Vagina (tissue), 2 donors: ENCODE measurements around the gene WWP2. TPM values are rescaled to one million over a fixed set of nuclear protein-coding genes. Genes with fewer than 3 reads are reported as not detected.
"Not testable (repeated sequence)": the region's sequence is repeated elsewhere in the genome, so short reads cannot be mapped to it uniquely, and the experiment has no call there.

Source experiments
- DNase-seq, 2 donors: peaks; one replicate each; pipeline ENCODE4 v3.0.0-alpha.2; 2017; ENCODE audit errors: extremely low spot score in 2 of 2
- H3K27ac ChIP-seq: fragments of 200-600 bp; sonication (generic); one replicate; pipeline ENCODE4 v1.5.1; 2019
- H3K27me3 ChIP-seq: fragments of 200-600 bp; sonication (generic); one replicate; pipeline ENCODE4 v1.5.1; 2019
- H3K36me3 ChIP-seq, 2 donors: fragments of 200-600 bp; sonication (generic); one replicate each; pipeline ENCODE4 v1.5.1; 2017 to 2019
- H3K4me1 ChIP-seq: fragments of 200-600 bp; sonication (generic); one replicate; pipeline ENCODE4 v1.5.1; 2019
- H3K4me3 ChIP-seq, 2 donors: fragments of 200-600 bp; sonication (generic); 1 replicate in 1 of 2; 2 replicates in 1 of 2; pipeline ENCODE4 v1.5.1; 2016 to 2019
- H3K9me3 ChIP-seq: fragments of 200-600 bp; sonication (generic); one replicate; pipeline ENCODE4 v1.5.1; 2019
- CTCF ChIP-seq, 3 experiments: fragments of 450-650 bp in 2 of 3; fragments of 200-600 bp in 1 of 3; sonication (generic) in 1 of 3; IDR thresholded peaks; one replicate each; pipeline ENCODE4 v1.5.1; 2017 to 2019; ENCODE audit warnings: antibody characterized with exemption in 3 of 3, mild to moderate bottlenecking in 2 of 3, moderate library complexity in 2 of 3
- POLR2A ChIP-seq, 2 donors: fragments of 450-650 bp; IDR thresholded peaks; one replicate each; pipeline ENCODE4 v1.6.1; 2017; ENCODE audit warnings: antibody characterized with exemption in 2 of 2, mild to moderate bottlenecking in 2 of 2, moderate library complexity in 2 of 2
- POLR2AphosphoS5 ChIP-seq, 2 donors: sonication (generic); formaldehyde crosslinking; IDR thresholded peaks; one replicate each; pipeline ENCODE4 v1.9.0; 2017; ENCODE audit warnings: antibody characterized with exemption in 2 of 2, mild to moderate bottlenecking in 2 of 2, low read depth in 1 of 2; ENCODE audit not compliant: insufficient read depth in 1 of 2
- intact Hi-C: fragments of 100-400 bp; cut with DNase I; formaldehyde crosslinking; loops from one replicate; pipeline ENCODE4 v1.15.1; 2023
- total RNA-seq: library from RNA; depleted of rRNA; stranded (reverse); fragments of >200 nt; gene quantifications from one replicate; pipeline ENCODE4 v1.2.3, GENCODE V29; 2016

Gene WWP2
- total RNA-seq, 1 donor from 2014 or later, result 26.0 TPM

DNA sequence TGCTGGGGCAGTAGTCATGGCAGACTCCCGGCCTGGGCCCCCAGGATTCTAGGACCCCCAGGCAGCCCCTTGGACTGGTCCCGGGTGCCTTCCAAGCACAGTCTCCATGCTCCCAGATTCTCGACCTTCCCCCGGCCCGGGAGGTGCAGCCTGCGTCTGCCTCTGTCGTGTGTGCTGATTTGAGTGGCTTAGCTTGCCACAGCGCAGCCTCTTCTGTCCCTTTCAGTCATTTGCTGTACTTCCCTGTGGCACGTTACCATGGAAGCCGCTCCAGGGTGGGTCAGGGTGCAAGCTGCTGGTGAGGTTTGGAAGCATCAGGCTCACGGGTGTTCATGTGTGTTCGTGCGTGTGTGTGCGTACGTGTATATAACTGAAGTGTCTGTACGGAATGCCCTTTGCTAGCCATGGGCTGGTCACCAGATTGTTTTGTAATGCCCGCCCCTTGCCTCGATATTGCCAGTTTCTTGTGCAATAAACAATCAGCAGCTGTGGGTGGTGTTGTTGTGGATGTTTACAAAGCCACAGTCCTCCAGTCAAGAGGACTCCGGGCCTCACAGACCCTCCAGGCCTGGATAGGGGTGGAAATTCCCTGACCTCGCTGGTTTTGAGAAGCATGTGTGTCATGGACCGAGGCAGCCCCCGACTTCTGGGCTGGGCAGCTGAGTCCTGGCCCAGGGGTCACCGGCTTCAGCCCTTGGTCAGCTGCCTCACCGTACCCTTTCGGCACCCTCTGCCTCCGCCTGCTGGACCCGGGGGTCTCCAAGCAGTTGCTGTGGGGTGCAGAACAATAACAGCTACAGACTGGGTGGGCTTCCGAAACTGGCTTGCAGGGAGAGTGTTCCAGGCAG lies 179.3 kb downstream of the WWP2 start:
- DNase-seq, result no peak
- TF ChIP-seq CTCF (IDR thresholded peaks at IDR 0.05) (no peak), POLR2A (IDR thresholded peaks at IDR 0.05) (no peak), POLR2AphosphoS5 (IDR thresholded peaks at IDR 0.05; ENCODE audit: insufficient read depth in 1 of 2, low read depth in 1 of 2) (peak in 1 of 2 donors; percentile 21)
- Histone ChIP-seq H3K4me1 (peaks cover 9% of the 10 kb centered on the region), H3K9me3 (no peaks in the 10 kb centered on the region), H3K27ac (peak overlapping the region; percentile 39), H3K27me3 (no peaks in the 10 kb centered on the region), H3K36me3 (peaks cover 0 to 36% of the 10 kb centered on the region in 2 donors), H3K4me3 (no peak overlapping the region)
- intact Hi-C loops, result no loop called here

- H3K4me1 ChIP-seq, result peaks cover 9% of the 10 kb centered on the region
- no peaks in the 10 kb centered on the region for H3K27me3 ChIP-seq
- no peak overlapping the region for H3K4me3 ChIP-seq
- peaks cover 0 to 30% of the 10 kb centered on the region in 2 donors for H3K36me3 ChIP-seq
- TF ChIP-seq CTCF (IDR thresholded peaks at IDR 0.05) (no peak), POLR2A (IDR thresholded peaks at IDR 0.05) (no peak), POLR2AphosphoS5 (IDR thresholded peaks at IDR 0.05; ENCODE audit: insufficient read depth in 1 of 2, low read depth in 1 of 2) (no peak)
- no peaks in the 10 kb centered on the region for H3K9me3 ChIP-seq
- H3K27ac ChIP-seq, result no peak overlapping the region
- intact Hi-C loops, result no loop called here
- DNase-seq, result no peak
Observed at GRCh38 chr16:69942099-69942491, 180.0 kb downstream of the WWP2 start.

- Histone ChIP-seq H3K27me3 (no peaks in the 10 kb centered on the region), H3K36me3 (peaks cover 0 to 24% of the 10 kb centered on the region in 2 donors)
Observed at GRCh38 chr16:69942627-69943170, 180.6 kb downstream of the WWP2 start.

DNA sequence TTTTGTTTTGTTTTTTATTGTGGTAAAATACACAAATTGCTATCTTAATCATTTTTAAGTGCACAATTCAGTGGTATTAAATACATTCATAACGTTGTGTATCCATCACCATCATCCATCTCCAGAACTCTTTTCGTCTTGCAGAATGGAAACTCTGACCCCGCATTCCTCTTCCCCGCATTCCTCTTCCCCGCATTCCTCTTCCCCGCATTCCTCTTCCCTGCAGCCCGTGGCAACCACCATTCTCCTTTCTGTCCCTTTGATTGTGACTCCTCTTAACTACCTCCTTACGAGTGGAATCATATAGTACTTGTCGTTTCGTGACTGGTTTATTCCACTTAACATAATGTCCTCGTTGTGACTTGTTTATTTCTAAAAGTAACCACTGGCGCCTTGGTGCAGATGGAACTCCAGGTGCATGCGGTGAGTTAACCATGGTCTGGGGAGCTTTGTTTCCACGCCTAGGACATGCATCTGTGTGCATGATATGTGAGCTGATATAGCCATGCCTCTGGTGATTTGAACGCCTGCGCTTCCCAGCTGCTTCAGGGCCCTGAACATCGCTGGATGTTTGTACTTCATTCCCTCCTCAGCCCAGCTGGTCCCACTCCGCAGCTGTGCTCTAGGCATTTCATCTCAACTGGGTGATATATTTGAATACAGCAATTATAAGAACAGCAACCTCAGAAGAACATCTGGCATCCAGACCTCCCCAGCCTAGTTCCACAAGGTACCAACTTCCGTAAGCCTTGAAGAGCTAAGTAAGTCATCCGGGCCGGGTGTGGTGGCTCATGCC lies 181.3 kb downstream of the WWP2 start:
- H3K27me3 ChIP-seq, DNase-seq, H3K9me3 ChIP-seq, H3K27ac ChIP-seq, intact Hi-C loops, H3K4me1 ChIP-seq, H3K4me3 ChIP-seq: not testable (repeated sequence)
- peaks cover 0 to 20% of the 10 kb centered on the region in 2 donors for H3K36me3 ChIP-seq

More at GRCh38 chr16:69942627-69943170, 180.6 kb downstream of the WWP2 start:
- no peaks in the 10 kb centered on the region for H3K9me3 ChIP-seq
- intact Hi-C loops, result no loop called here
- TF ChIP-seq CTCF (IDR thresholded peaks at IDR 0.05) (no peak), POLR2AphosphoS5 (IDR thresholded peaks at IDR 0.05; ENCODE audit: insufficient read depth in 1 of 2, low read depth in 1 of 2) (no peak), POLR2A (IDR thresholded peaks at IDR 0.05) (no peak)
- no peak overlapping the region for H3K4me3 ChIP-seq
- H3K27ac ChIP-seq, result no peak overlapping the region
- no peak for DNase-seq
- peaks cover 9% of the 10 kb centered on the region for H3K4me1 ChIP-seq

GRCh38 chr16:69950411-69950810 lies 188.3 kb downstream of the WWP2 start:
- H3K27me3 ChIP-seq, H3K9me3 ChIP-seq, intact Hi-C loops, H3K4me1 ChIP-seq, H3K4me3 ChIP-seq, H3K36me3 ChIP-seq, H3K27ac ChIP-seq, DNase-seq: not testable (repeated sequence)

DNA sequence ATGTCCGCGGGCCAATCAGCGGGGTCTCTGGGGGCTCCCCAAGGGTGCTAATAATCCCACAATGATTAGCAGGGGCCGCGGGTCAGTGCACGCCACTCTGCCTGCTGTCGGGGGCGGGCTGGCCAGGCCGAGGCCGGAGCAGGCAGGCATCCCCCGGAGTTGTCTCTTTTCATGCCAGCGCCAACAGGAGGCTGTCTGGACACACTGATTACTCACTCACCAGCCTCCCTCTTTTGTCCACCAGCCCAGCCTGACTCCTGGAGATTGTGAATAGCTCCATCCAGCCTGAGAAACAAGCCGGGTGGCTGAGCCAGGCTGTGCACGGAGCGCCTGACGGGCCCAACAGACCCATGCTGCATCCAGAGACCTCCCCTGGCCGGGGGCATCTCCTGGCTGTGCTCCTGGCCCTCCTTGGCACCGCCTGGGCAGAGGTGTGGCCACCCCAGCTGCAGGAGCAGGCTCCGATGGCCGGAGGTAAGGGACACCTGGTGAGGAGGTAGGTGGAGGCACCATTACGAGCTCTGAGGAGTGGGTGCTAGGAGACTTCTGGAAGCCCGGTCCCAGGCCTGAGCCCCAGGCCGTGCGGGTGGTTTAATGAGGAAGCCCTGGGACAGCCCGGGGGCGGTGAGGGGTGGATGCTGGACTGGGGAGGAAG lies 189.0 kb downstream of the WWP2 start, which contains the start of gene CLEC18A:
Gene CLEC18A, plus strand, starts transcription at position 318 of the 655 bp plus-strand sequence. Its CDS starts 33 bp downstream, at position 351.
- H3K27ac ChIP-seq, intact Hi-C loops, DNase-seq, H3K4me1 ChIP-seq, H3K36me3 ChIP-seq, H3K9me3 ChIP-seq, H3K27me3 ChIP-seq, H3K4me3 ChIP-seq: not testable (repeated sequence)

DNA sequence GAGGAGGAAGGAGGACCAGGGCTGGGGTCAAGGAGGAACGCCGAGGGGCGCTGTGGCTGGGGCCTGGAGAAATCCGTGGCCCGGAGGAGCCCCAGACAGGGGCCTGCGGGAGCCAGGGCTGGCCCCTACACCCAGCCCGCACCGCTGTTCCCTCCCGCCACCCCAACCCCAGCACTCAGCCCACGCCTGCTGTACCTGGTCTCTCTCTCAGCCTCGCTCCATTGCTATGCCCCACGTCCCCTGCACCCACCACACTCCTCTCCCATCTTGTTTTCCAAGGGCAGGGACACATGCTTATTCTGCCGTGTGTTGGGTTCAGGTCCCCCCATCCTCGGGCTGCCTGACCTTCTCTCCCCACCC lies 189.5 kb downstream of the WWP2 start:
- H3K27ac ChIP-seq, intact Hi-C loops, H3K4me3 ChIP-seq, H3K36me3 ChIP-seq, H3K4me1 ChIP-seq, H3K27me3 ChIP-seq, DNase-seq, H3K9me3 ChIP-seq: not testable (repeated sequence)

DNA sequence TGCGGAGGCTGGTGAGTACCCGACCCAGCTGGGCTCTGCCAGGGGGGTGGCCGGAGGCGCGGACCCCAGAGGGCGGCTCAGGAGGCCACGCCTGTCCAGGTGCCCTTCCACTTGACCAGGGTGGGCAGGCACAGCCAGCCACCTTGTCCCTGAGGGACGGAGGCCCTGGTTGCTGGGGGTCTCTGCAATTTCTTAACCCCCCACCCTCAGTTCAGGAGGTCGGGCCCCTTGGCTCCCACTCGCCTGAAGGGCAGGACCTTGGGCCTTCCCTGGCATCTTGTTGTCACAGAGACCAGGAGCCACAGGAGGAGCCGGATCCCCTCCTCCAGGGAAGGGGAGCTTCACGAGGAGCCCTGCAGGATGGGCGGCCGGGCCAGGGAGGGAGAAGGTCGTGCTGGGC lies 190.0 kb downstream of the WWP2 start:
- H3K9me3 ChIP-seq, H3K4me3 ChIP-seq, H3K27ac ChIP-seq, H3K27me3 ChIP-seq, H3K4me1 ChIP-seq, DNase-seq, H3K36me3 ChIP-seq, intact Hi-C loops: not testable (repeated sequence)
